Activated CD4-positive, alpha-beta T cell treated with anti-CD3 and anti-CD28 coated beads for 48 hours (primary cell): ENCODE measurements around the gene CDC45.

ENCODE experiments used
- DNase-seq: peaks from one replicate; pipeline ENCODE4 v3.0.0-alpha.2; 2020

CDC45 gene

DNA sequence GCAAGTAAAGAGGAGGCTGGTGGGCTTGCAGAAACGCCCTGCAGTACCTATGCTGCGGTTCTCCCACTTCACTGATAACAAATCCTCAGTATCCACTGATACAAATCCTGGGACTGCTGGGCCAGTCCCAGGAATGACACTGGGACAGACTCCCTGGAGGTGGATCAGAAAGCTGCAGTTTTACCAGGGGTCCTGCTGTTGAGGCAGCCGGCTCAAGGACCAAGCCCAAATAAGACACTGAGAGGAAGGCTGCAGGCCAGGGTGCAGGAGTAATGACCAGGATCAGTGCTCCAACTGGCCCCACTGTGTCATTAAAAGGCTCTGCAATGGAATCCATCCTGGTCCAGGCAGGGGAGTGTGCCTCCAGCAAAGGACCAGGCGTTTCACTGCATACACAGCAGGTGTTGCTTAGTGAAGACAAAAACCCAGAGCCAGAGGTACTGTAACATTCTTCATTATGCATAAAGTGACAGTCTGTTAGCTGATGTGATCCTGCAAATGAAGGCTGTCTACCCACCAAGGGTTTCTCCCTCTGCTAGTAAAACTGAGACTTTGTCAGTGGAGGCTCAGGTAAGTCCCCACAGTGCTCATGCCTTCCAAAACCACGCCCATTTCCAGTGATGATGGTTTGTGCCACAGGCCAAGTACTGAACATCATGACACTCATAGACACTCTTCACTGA lies 30.8 kb upstream of the CDC45 start:
- DNase-seq, result peak; percentile 76

DNA sequence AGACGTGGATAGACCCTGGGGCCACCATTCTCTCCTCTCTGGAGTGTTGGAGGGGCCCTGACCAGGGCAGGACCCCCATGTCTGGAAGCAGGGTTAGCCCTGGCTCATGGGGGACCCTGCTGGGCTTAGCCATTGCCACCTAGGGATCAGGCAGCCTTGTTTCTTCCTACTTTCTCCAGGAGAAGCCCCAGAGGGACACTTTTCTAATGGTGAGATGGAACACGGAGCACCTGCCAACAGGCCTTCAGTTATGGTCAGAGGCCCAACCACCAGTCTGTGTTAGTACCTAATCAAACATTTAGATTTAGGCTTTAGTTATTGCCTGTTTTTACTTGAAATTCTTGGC lies 30.3 kb upstream of the CDC45 start:
- DNase-seq, result no peak

DNA sequence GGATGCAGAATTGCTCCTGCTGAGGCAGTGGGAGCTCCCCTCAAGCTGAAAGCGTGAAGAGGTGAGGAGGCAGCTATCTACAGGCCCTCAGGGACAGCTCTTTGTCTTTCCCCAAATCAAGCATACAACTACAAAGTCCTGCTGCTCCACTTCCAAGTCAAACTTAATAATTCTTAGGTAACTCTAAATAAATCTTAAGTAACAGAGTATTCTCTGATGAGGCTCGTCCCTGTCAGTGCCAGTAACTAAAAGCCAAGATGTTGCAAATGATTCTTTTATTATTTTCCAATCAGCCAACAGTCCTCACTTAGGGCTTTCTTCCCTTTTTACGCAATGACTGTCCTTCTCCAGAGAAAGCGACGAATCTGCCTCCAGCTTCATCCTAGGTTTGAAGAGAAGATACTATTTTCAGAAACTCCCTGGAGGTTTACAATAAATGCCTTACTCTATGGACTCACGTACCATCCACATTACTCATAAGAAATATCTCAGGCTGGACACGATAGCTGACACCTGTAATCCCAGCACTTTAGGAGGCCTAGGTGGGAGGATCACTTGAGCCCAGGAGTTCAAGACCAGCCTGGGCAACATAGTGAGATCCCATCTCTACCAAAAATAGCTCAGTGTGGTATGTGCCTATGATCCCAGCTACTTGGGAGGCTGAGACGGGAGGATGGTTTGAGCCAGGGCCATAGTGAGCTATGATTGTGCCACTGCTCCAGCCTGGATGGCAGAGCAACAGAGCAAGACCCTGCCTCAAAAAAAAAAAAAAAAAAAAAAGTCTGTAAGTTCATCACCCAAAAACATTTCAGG lies 29.2 kb upstream of the CDC45 start:
- no peak for DNase-seq

DNA sequence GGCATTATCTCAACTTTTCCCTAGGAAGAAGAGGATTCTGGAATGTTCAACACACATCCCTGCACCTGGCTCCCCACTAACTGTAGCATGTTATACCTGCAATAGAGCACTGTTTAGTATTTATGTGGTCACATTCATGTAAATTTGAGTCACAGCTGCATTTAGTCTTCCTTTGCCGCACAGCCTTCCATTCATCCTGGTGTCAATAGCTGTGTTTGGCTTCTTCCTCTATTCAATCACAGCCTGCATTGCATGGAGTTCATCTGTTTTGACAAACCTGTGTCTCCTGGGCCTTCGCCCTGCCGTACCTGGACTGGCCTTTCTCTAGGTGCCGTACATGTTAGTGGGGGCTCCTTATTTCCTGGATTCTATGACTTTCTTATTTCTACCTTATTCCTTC lies 28.1 kb upstream of the CDC45 start:
- DNase-seq, result no peak

GRCh38 chr22:19453718-19454117 lies 26.0 kb upstream of the CDC45 start:
- DNase-seq, result no peak

- no peak for DNase-seq
Measured at GRCh38 chr22:19454156-19454555, 25.6 kb upstream of the CDC45 start.

DNA sequence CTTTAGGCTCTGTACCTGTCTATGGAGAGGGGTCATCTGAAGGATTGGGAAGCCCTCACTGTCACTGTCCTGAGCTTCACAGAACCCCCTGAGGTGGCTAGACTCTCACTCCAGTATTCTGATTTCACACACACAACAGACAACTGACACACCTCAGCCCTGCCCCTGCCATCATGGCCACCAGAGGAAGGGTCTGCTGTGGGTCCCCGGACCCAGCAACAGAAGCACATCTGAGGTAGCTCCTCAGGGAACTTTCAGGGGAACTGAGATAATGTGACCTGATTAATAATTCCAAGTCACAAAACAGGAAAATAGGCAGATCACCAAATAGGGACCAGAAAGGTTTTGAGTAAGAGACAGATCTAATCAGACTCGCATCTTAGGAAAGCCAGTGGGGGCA lies 24.7 kb upstream of the CDC45 start:
- DNase-seq, result no peak

DNA sequence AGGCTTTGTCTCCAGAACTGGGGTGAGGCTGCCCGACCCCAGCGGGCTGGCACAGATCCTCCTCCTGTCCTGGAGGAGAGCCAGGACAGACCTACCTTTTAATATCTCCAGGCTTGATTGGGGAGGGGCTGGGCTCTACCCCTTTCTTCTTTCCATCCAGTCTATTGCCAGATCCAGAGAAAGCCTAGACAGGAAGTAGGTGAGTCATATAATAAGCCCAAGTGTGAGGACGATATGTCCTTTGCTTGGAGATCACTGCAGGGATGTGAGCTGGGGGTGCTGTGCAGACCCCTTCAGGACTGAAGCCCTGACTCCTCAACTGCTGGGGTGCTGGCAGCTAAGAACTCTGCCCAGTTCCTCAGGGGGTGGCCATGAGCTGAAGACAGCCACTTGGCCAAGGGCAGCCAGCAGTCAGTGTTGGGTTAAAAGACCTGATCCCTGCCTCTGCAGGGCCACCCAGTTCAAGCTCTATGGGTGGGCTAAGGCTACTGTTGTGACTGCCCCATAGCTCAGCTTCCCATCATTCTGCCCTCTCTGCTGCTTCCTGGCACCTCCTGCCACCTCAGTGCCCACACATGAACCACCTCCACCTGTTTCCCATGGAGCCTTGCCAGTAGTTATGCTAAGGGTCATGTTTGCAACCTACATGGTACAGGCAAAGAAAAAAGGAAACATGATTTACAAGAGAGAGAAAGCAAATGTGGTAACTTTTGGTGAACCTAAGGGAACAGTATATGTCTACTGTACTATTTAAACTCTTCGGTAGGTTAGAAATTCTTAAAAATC lies 23.9 kb upstream of the CDC45 start:
- no peak for DNase-seq

- no peak for DNase-seq
Measured at GRCh38 chr22:19456541-19456940, 23.2 kb upstream of the CDC45 start.

GRCh38 chr22:19457828-19458428 lies 21.8 kb upstream of the CDC45 start:
- DNase-seq, result no peak

GRCh38 chr22:19460036-19460435 lies 19.7 kb upstream of the CDC45 start:
- DNase-seq, result no peak

DNA sequence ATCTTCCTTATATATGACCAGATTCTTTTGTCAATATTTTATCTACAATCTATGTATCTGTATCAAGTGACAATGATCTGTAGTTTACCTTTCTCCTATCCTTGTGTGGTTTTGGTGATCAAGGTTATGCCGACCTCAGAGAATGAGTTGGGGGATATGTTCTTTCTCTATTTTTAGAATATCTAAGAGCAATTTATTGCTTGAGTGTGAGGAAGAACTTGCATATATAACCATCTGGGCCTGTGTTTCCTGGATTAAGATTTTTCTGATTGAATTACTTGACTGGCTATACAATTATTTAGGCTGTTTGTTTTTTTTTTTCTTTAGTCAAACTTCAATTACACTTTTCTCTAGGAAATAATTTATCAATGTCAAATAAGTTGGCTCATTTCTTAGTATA lies 18.2 kb upstream of the CDC45 start:
- DNase-seq, result no peak

GRCh38 chr22:19463008-19463407 lies 16.7 kb upstream of the CDC45 start:
- DNase-seq, result no peak

DNA sequence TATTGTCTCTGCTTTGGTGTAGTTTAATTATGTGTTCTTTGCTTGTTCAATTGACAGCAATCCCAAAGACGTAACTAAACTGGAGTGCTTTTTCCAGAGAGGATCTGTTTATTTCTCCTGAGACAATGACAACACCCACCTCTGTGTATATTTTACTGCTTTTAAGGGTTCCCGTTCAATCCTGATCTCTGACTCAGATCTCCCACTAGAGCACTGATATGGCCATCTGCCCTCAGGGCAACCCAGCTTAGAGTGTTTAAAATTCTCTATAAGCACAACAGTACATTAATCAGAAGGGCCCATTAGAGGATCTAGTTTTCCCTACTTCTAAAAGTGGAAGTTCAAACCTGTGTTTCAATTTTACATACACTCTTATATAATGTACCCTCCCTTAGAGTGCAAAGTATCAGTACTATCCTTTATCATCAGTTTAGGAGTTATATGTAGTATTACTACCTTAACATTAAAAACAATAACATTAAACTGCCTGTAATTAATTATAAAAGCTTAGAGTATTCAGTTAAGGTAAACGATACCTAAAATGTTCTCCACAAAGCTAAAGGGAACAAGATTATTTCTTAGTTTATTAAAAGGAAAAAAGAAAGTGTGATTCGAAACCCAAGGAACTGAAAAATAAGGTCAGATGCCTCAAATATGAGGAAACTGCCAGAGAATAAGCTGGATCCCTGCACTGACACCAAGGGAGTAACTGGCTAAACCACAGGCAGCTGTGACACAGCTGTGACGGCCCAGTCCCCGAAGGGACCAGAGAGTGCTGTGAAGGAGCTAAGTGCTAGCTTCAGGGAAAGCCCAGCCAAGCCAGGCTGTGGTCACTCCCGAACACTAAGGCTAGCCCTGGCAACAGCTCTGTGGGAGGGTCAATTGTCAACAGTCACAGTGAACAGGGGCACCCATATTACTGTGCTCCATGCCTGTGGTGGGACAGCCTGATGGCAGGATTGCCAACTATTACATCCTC lies 15.9 kb upstream of the CDC45 start:
- DNase-seq, result no peak

DNA sequence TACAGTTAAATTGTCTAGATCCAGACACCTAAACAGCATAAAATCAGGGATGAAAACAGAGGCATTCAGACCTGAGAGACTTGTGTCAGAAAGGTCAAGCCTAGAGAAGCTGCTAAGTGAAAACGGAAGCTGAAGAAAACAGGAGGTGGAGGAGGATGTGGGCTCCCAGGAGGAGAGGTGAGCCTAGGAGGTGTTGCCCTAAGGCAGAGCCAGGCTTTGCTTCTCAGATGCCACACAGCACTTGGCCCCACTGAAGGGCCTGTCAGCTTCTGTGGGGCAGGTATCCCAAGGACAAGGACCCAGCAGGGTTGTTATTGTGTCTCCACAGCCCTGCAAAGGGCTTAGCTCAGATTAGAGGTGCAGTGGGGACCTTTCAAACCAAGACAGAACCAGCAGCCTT lies 15.2 kb upstream of the CDC45 start:
- DNase-seq, result no peak

GRCh38 chr22:19464975-19465374 lies 14.7 kb upstream of the CDC45 start:
- DNase-seq, result no peak

- no peak for DNase-seq
Measured at GRCh38 chr22:19466126-19466716, 13.5 kb upstream of the CDC45 start.

GRCh38 chr22:19466848-19467752 lies 12.6 kb upstream of the CDC45 start:
- no peak for DNase-seq

GRCh38 chr22:19467912-19468311 lies 11.8 kb upstream of the CDC45 start:
- DNase-seq, result no peak

- DNase-seq, result no peak
Measured at GRCh38 chr22:19469421-19469820, 10.3 kb upstream of the CDC45 start.

- no peak for DNase-seq
Measured at GRCh38 chr22:19470010-19470409, 9.7 kb upstream of the CDC45 start.
